ENCODE measurements around the gene HLTF. TPM values are rescaled to one million over a fixed set of nuclear protein-coding genes. Genes with fewer than 3 reads are reported as not detected.

The HLTF gene
- total and polyA plus RNA-seq, 8 donors: 2.3 to 17.5 (median 11.0) TPM

DNA sequence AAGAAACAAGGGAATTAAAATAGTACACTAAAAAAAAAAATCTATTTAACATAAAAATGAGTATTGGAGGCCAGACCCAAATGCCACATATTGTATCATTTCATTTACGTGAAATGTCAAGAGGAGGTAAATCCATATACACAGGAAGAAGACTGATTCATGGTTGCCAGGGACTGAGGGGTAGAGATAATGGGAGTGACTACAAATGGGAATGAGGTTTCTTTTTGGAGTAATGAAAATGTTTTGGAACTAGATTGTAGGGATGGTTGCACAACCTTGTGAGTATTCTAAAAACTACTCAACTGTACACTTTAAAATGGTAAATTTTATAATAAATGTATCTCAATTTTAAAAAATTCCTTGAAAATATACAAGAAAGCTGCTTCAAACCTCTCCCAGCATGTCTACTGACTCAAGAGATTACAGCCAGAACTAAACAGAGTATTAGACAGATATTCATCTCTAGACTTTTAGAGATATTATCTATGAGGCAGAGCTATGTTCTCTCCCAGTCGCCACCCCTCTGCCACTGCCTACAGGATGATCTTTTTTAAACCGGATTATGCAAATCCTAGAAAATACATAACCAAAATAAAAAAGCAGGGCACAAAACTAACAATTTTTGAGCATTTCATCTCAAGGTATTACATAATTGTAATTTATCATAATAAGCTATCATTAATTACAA is 6.2 kb downstream of the HLTF start:
- Histone ChIP-seq H3K27me3 (no peaks in the 10 kb centered on the region), H3K9me3 (no peaks in the 10 kb centered on the region), H3K4me1 (peaks cover 0 to 6% (median 1%) of the 10 kb centered on the region in 3 donors), H3K4me3 (no peak overlapping the region), H3K36me3 (no peaks in the 10 kb centered on the region), H3K27ac (no peak overlapping the region)
- intact Hi-C loops (cut with DNase I): no loop called here
- TF ChIP-seq, protein P1, sequence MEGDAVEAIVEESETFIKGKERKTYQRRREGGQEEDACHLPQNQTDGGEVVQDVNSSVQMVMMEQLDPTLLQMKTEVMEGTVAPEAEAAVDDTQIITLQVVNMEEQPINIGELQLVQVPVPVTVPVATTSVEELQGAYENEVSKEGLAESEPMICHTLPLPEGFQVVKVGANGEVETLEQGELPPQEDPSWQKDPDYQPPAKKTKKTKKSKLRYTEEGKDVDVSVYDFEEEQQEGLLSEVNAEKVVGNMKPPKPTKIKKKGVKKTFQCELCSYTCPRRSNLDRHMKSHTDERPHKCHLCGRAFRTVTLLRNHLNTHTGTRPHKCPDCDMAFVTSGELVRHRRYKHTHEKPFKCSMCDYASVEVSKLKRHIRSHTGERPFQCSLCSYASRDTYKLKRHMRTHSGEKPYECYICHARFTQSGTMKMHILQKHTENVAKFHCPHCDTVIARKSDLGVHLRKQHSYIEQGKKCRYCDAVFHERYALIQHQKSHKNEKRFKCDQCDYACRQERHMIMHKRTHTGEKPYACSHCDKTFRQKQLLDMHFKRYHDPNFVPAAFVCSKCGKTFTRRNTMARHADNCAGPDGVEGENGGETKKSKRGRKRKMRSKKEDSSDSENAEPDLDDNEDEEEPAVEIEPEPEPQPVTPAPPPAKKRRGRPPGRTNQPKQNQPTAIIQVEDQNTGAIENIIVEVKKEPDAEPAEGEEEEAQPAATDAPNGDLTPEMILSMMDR (IDR thresholded peaks at IDR 0.05): no peak
- 95 to 97% methylated on average over 3 of the region's 3 CpGs for WGBS, 2 donors
- FAIRE-seq (peak; percentile 73), DNase-seq (no peak), ATAC-seq (no peak)

- no peaks in the 10 kb centered on the region for H3K4me1 ChIP-seq
- DNase-seq (no peak), ATAC-seq (no peak), FAIRE-seq (no peak)
- no peaks in the 10 kb centered on the region for H3K27me3 ChIP-seq
- TF ChIP-seq, protein P1 (IDR thresholded peaks at IDR 0.05): no peak
- no peak overlapping the region for H3K4me3 ChIP-seq
- intact Hi-C loops (cut with DNase I): no loop called here
- 91% methylated on average over 5 of the region's 5 CpGs for WGBS, 2 donors
- H3K36me3 ChIP-seq: no peaks in the 10 kb centered on the region
- H3K27ac ChIP-seq: no peak overlapping the region
- H3K9me3 ChIP-seq: no peaks in the 10 kb centered on the region
Observed at GRCh38 chr3:149077628-149078027, 8.7 kb downstream of the HLTF start.

- TF ChIP-seq, protein P1 (IDR thresholded peaks at IDR 0.05): no peak
- intact Hi-C loops (cut with DNase I): no loop called here
- FAIRE-seq (no peak), ATAC-seq (no peak), DNase-seq (no peak)
- no peaks in the 10 kb centered on the region for H3K4me1 ChIP-seq
- WGBS, 2 donors: 89 to 95% methylated on average over 8 of the region's 8 CpGs
- H3K36me3 ChIP-seq: peaks cover 0 to 27% (median 0%) of the 10 kb centered on the region in 3 donors
- no peaks in the 10 kb centered on the region for H3K9me3 ChIP-seq
- H3K27me3 ChIP-seq: no peaks in the 10 kb centered on the region
- no peak overlapping the region for H3K4me3 ChIP-seq
- no peak overlapping the region for H3K27ac ChIP-seq
Observed at GRCh38 chr3:149067883-149068282, 18.4 kb downstream of the HLTF start.

GRCh38 chr3:149061776-149062175 is 24.6 kb downstream of the HLTF start:
- no peak for FAIRE-seq

GRCh38 chr3:149058602-149059001 is 27.7 kb downstream of the HLTF start:
- Histone ChIP-seq H3K4me1 (no peaks in the 10 kb centered on the region), H3K27ac (no peak overlapping the region), H3K9me3 (no peaks in the 10 kb centered on the region), H3K36me3 (peaks cover 0 to 20% (median 0%) of the 10 kb centered on the region in 3 donors), H3K4me3 (no peak overlapping the region), H3K27me3 (no peaks in the 10 kb centered on the region)
- TF ChIP-seq, protein P1 (IDR thresholded peaks at IDR 0.05): no peak
- ATAC-seq (no peak), DNase-seq (no peak), FAIRE-seq (no peak)
- intact Hi-C loops (cut with DNase I): no loop called here
- WGBS, 2 donors: 79 to 89% methylated on average over 1 of the region's 1 CpG

More at GRCh38 chr3:149061776-149062175, 24.6 kb downstream of the HLTF start:
- no peak for DNase-seq
- TF ChIP-seq, protein P1 (IDR thresholded peaks at IDR 0.05): no peak
- no peak for ATAC-seq
- Histone ChIP-seq H3K4me1 (no peaks in the 10 kb centered on the region), H3K36me3 (peaks cover 0 to 16% (median 0%) of the 10 kb centered on the region in 3 donors), H3K27me3 (no peaks in the 10 kb centered on the region), H3K27ac (no peak overlapping the region), H3K9me3 (no peaks in the 10 kb centered on the region), H3K4me3 (no peak overlapping the region)
- WGBS, 2 donors: 91 to 100% methylated on average over 2 of the region's 2 CpGs
- intact Hi-C loops (cut with DNase I): no loop called here

Measured in pancreas (tissue), 10 donors.